ENCODE measurements around the gene TMEM140.

DNA sequence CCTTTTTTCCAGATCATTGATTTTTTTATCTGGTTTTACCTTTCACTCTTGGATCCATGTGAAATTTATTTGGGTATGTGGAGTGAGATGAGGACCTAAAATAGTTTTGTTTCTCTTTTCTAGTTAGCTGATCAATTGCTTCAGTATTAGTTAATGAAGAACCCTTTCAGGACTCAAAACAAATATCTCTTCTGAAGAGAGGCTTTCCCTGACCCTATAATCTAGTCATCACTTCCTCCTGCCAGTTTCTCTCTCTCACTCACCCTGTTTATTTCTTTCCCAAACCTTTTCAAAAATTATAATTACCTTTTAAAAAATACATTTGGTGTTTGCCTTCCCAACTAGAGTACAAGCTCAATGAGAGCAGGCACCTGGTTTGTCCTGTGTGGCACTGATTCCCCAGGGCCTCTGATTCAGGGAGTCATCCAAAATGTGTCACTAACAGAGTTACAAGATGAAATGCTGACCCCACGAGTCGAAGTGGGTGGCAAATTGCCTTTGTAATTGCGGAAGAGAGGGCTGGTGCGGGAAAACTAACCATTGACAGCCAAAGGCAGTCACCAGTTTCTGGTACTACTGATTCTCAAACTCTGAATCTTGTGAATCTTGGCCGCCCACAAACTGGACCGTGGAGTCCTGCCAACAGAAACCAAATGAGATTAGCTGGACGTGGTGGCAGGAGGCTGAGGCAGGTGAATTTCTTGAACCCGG lies 2.4 kb downstream of the TMEM140 start:
- TF ChIP-seq ZFX (IDR thresholded peaks at IDR 0.05) = no peak
- TF ChIP-seq, protein P1, sequence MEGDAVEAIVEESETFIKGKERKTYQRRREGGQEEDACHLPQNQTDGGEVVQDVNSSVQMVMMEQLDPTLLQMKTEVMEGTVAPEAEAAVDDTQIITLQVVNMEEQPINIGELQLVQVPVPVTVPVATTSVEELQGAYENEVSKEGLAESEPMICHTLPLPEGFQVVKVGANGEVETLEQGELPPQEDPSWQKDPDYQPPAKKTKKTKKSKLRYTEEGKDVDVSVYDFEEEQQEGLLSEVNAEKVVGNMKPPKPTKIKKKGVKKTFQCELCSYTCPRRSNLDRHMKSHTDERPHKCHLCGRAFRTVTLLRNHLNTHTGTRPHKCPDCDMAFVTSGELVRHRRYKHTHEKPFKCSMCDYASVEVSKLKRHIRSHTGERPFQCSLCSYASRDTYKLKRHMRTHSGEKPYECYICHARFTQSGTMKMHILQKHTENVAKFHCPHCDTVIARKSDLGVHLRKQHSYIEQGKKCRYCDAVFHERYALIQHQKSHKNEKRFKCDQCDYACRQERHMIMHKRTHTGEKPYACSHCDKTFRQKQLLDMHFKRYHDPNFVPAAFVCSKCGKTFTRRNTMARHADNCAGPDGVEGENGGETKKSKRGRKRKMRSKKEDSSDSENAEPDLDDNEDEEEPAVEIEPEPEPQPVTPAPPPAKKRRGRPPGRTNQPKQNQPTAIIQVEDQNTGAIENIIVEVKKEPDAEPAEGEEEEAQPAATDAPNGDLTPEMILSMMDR (conservative IDR thresholded peaks at IDR 0.05) = no peak

Data from C4-2B (cell line).